H9 (cell line): ENCODE results near the gene SPATA20. TPM values are rescaled to one million over a fixed set of nuclear protein-coding genes. Genes with fewer than 3 reads are reported as not detected.
A peak's percentile ranks its signal among the peaks of the same experiment; 100 is the strongest.

Experiments used
- DNase-seq: peaks from one replicate; pipeline ENCODE4 v3.0.0-alpha.2; 2017
- H2AFZ ChIP-seq: one replicate; pipeline ENCODE4 v1.6.1; 2013; ENCODE audit warnings: mild to moderate bottlenecking, low read length, control low read depth, moderate library complexity
- H2AK5ac ChIP-seq: 2 replicates; pipeline ENCODE4 v1.6.1; 2013; ENCODE audit warnings: low read length, control low read depth, mixed read lengths; ENCODE audit not compliant: insufficient read length
- H2BK120ac ChIP-seq: one replicate; pipeline ENCODE4 v1.6.1; 2013; ENCODE audit warnings: low read depth, mild to moderate bottlenecking, low read length, control low read depth, inconsistent platforms; ENCODE audit not compliant: poor library complexity, severe bottlenecking
- H2BK12ac ChIP-seq: 2 replicates; pipeline ENCODE4 v1.6.1; 2013; ENCODE audit warnings: low read length, control low read depth, mixed read lengths, low read depth; ENCODE audit not compliant: insufficient read length
- H2BK15ac ChIP-seq: 2 replicates; pipeline ENCODE4 v1.6.1; 2013; ENCODE audit warnings: low read depth, low read length, control low read depth
- H2BK20ac ChIP-seq: one replicate; pipeline ENCODE4 v1.6.1; 2013; ENCODE audit warnings: low read depth, mild to moderate bottlenecking, low read length, control low read depth, inconsistent platforms; ENCODE audit not compliant: poor library complexity, severe bottlenecking
- H2BK5ac ChIP-seq: 2 replicates; pipeline ENCODE4 v1.6.1; 2013; ENCODE audit warnings: low read length, control low read depth, mixed read lengths; ENCODE audit not compliant: insufficient read length
- H3K14ac ChIP-seq: 2 replicates; pipeline ENCODE4 v1.6.1; 2013; ENCODE audit warnings: low read length, control low read depth; ENCODE audit not compliant: insufficient read depth
- H3K18ac ChIP-seq: 2 replicates; pipeline ENCODE4 v1.6.1; 2013; ENCODE audit warnings: low read depth, mild to moderate bottlenecking, mixed read lengths, low read length, control low read depth; ENCODE audit not compliant: insufficient read length
- H3K23ac ChIP-seq: 2 replicates; pipeline ENCODE4 v1.6.1; 2013; ENCODE audit warnings: low read length, control low read depth, mixed read lengths, low read depth; ENCODE audit not compliant: insufficient read length
- H3K23me2 ChIP-seq: 2 replicates; pipeline ENCODE4 v1.6.1; 2013; ENCODE audit warnings: low read depth, mild to moderate bottlenecking, mixed read lengths, low read length, control low read depth; ENCODE audit not compliant: insufficient read length, poor library complexity, severe bottlenecking
- H3K27ac ChIP-seq: 2 replicates; pipeline ENCODE4 v1.5.1; 2013; ENCODE audit warnings: low read length, control low read depth, mixed read lengths, low read depth; ENCODE audit not compliant: insufficient read length
- H3K27me3 ChIP-seq: 2 replicates; pipeline ENCODE4 v1.6.1; 2013; ENCODE audit warnings: low read length, control low read depth, inconsistent platforms; ENCODE audit not compliant: insufficient read depth
- H3K4ac ChIP-seq: 2 replicates; pipeline ENCODE4 v1.6.1; 2013; ENCODE audit warnings: low read depth, mild to moderate bottlenecking, control low read depth, inconsistent platforms, low read length, moderate library complexity
- H3K4me1 ChIP-seq: 2 replicates; pipeline ENCODE4 v1.6.1; 2013; ENCODE audit warnings: low read length, control low read depth, inconsistent platforms; ENCODE audit not compliant: insufficient read depth
- H3K4me2 ChIP-seq: 2 replicates; pipeline ENCODE4 v1.6.1; 2013; ENCODE audit warnings: low read length, control low read depth, mixed read lengths; ENCODE audit not compliant: insufficient read length, insufficient read depth
- H3K56ac ChIP-seq: 2 replicates; pipeline ENCODE4 v1.6.1; 2013; ENCODE audit warnings: low read depth, mild to moderate bottlenecking, mixed read lengths, low read length, control low read depth; ENCODE audit not compliant: insufficient read length
- H3K79me1 ChIP-seq: 2 replicates; pipeline ENCODE4 v1.6.1; 2013; ENCODE audit warnings: low read depth, mild to moderate bottlenecking, moderate library complexity, low read length, control low read depth, inconsistent platforms; ENCODE audit not compliant: insufficient read depth, poor library complexity, severe bottlenecking
- H3K79me2 ChIP-seq: 2 replicates; pipeline ENCODE4 v1.6.1; 2013; ENCODE audit warnings: low read length, control low read depth, inconsistent platforms; ENCODE audit not compliant: insufficient read depth
- H3K9ac ChIP-seq: 2 replicates; pipeline ENCODE4 v1.6.1; 2013; ENCODE audit warnings: low read length, control low read depth, mixed read lengths; ENCODE audit not compliant: insufficient read length; ENCODE audit errors: extremely low read depth
- H3K9me3 ChIP-seq: one replicate; pipeline ENCODE4 v1.6.1; 2013; ENCODE audit warnings: low read depth, low read length, inconsistent platforms; ENCODE audit not compliant: control insufficient read depth
- H3T11ph ChIP-seq: one replicate; pipeline ENCODE4 v1.6.1; 2013; ENCODE audit warnings: mild to moderate bottlenecking, low read length, control low read depth, inconsistent platforms
- H4K20me1 ChIP-seq: one replicate; pipeline ENCODE4 v1.6.1; 2013; ENCODE audit not compliant: control insufficient read depth, insufficient read length, insufficient read depth
- H4K5ac ChIP-seq: 2 replicates; pipeline ENCODE4 v1.6.1; 2013; ENCODE audit warnings: low read depth, mild to moderate bottlenecking, mixed read lengths, low read length, control low read depth; ENCODE audit not compliant: insufficient read length
- H4K8ac ChIP-seq: replicated peaks from 2 replicates; pipeline ENCODE4 v1.6.1; 2013; ENCODE audit warnings: low read length, control low read depth, mixed read lengths, low read depth; ENCODE audit not compliant: insufficient read length
- H4K91ac ChIP-seq: 2 replicates; pipeline ENCODE4 v1.6.1; 2013; ENCODE audit warnings: low read depth, mild to moderate bottlenecking, moderate library complexity, mixed read lengths, low read length, control low read depth; ENCODE audit not compliant: insufficient read length
- H3K27ac Mint-ChIP-seq, 3 experiments: 2 replicates in 2 of 3; 3 replicates in 1 of 3; pipeline ENCODE4 v1.8.0; 2020 to 2021; ENCODE audit warnings: mixed read lengths in 3 of 3, mild to moderate bottlenecking in 1 of 3, moderate library complexity in 1 of 3
- H3K27me3 Mint-ChIP-seq: 2 replicates; pipeline ENCODE4 v1.8.0; 2021; ENCODE audit warnings: low read depth, mild to moderate bottlenecking, moderate library complexity, mixed read lengths
- H3K36me3 Mint-ChIP-seq, 3 experiments: 2 replicates in 2 of 3; 3 replicates in 1 of 3; pipeline ENCODE4 v1.8.0; 2020 to 2021; ENCODE audit warnings: low read depth in 3 of 3, mixed read lengths in 3 of 3; ENCODE audit not compliant: insufficient read depth in 1 of 3
- H3K4me1 Mint-ChIP-seq, 2 experiments: 2 replicates each; pipeline ENCODE4 v1.8.0; 2020; ENCODE audit warnings: mixed read lengths in 2 of 2
- H3K4me3 Mint-ChIP-seq, 2 experiments: 2 replicates in 1 of 2; 3 replicates in 1 of 2; pipeline ENCODE4 v1.8.0; 2020 to 2021; ENCODE audit warnings: mild to moderate bottlenecking in 2 of 2, mixed read lengths in 2 of 2, moderate library complexity in 1 of 2
- H3K9me3 Mint-ChIP-seq, 2 experiments: 2 replicates in 1 of 2; 3 replicates in 1 of 2; pipeline ENCODE4 v1.8.0; 2020; ENCODE audit warnings: mild to moderate bottlenecking in 2 of 2, mixed read lengths in 2 of 2, moderate library complexity in 1 of 2
- WGBS: extraction: QIAGEN DNeasy Blood & Tissue Kit; methylation state at CpG from one replicate; pipeline ENCODE4 v1.1.7; 2013; ENCODE audit warnings: missing lambda C conversion rate, low lambda C conversion rate, mixed read lengths; ENCODE audit not compliant: insufficient read length; ENCODE audit errors: extremely low coverage; 5-methylcytosine and 5-hydroxymethylcytosine counted together
- total RNA-seq: library from RNA; stranded (reverse); gene quantifications from 2 replicates; pipeline ENCODE4 v1.2.1, GENCODE V29; 2021
- TF ChIP-seq, protein P1 (sequence below): fragments of 200-600 bp; sonication (generic); conservative IDR thresholded peaks from 3 replicates; pipeline ENCODE4 v1.8.0; 2021; ENCODE audit warnings: antibody characterized with exemption, mild to moderate bottlenecking

Gene SPATA20
- total RNA-seq, 1 experiment from 2014 or later = 23.9 TPM

DNA sequence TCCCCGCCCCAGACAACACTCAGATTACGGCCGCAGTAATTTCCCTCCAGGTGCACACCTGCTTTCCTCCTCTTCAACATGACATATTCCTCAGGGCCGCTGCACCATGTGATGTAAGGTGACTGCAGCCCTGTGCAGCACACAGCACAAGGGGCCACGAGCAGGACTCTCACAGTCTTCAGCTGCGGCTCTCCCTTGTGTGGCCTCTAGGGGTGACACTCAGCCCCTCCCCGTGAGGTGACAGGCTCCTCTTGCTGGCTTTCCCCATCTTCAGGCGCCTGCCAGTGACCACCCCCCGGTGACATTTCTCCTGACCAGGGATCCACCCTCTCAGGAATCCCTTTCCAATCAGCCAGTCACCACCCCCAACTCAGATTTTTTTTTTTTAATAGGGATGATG lies 56.4 kb downstream of the SPATA20 start:
- Histone ChIP-seq H2BK12ac (no peak overlapping the region), H4K20me1 (no peaks in the 10 kb centered on the region), H3K23ac (no peak overlapping the region), H3K9ac (no peak overlapping the region), H2AK5ac (no peak overlapping the region), H3K9me3 (no peaks in the 10 kb centered on the region), H3K4ac (no peak overlapping the region), H4K8ac (no peak overlapping the region), H3K18ac (no peak overlapping the region), H3K27me3 (no peaks in the 10 kb centered on the region), H3K27ac (no peak overlapping the region), H3K23me2 (no peaks in the 10 kb centered on the region), H3K4me1 (no peaks in the 10 kb centered on the region), H3K56ac (no peak overlapping the region), H3K14ac (no peak overlapping the region), H2BK20ac (no peak overlapping the region), H3K79me2 (no peaks in the 10 kb centered on the region), H2BK15ac (no peak overlapping the region), H4K5ac (no peak overlapping the region), H2BK120ac (no peak overlapping the region), H4K91ac (no peak overlapping the region), H3T11ph (no peak overlapping the region), H2AFZ (no peak overlapping the region), H2BK5ac (no peak overlapping the region), H3K79me1 (no peaks in the 10 kb centered on the region), H3K4me2 (no peak overlapping the region)
- Mint-ChIP-seq H3K9me3 (no peaks in the 10 kb centered on the region), H3K27me3 (peaks cover 4% of the 10 kb centered on the region), H3K4me1 (peaks cover 10 to 38% of the 10 kb centered on the region in 2 experiments), H3K36me3 (peaks cover 0 to 2% (median 0%) of the 10 kb centered on the region in 3 experiments; a peak in 1 of 7 replicates), H3K4me3 (no peak overlapping the region), H3K27ac (no peak overlapping the region)
- DNase-seq = peak; percentile 77
- TF ChIP-seq, protein P1, sequence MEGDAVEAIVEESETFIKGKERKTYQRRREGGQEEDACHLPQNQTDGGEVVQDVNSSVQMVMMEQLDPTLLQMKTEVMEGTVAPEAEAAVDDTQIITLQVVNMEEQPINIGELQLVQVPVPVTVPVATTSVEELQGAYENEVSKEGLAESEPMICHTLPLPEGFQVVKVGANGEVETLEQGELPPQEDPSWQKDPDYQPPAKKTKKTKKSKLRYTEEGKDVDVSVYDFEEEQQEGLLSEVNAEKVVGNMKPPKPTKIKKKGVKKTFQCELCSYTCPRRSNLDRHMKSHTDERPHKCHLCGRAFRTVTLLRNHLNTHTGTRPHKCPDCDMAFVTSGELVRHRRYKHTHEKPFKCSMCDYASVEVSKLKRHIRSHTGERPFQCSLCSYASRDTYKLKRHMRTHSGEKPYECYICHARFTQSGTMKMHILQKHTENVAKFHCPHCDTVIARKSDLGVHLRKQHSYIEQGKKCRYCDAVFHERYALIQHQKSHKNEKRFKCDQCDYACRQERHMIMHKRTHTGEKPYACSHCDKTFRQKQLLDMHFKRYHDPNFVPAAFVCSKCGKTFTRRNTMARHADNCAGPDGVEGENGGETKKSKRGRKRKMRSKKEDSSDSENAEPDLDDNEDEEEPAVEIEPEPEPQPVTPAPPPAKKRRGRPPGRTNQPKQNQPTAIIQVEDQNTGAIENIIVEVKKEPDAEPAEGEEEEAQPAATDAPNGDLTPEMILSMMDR = peak; percentile 53
- no CpG with 5 or more reads among the region's 9 CpGs for WGBS
